ENCODE data around the gene CASP12. TPM values are rescaled to one million over a fixed set of nuclear protein-coding genes. Genes with fewer than 3 reads are reported as not detected.

Gene CASP12
- total RNA-seq, 1 donor from 2014 or later = not detected

- H3K4me3 Mint-ChIP-seq = no peak overlapping the region
- no peaks in the 10 kb centered on the region for H3K4me1 Mint-ChIP-seq
- H3K27me3 Mint-ChIP-seq = peaks cover 5% of the 10 kb centered on the region
- H3K9me3 Mint-ChIP-seq = peaks cover 14% of the 10 kb centered on the region
- intact Hi-C loops (cut with micrococcal nuclease) = no loop called here
- H3K36me3 Mint-ChIP-seq (ENCODE audit: low read depth) = peaks cover 3% of the 10 kb centered on the region
- no peak overlapping the region for H3K27ac Mint-ChIP-seq
- no peak for DNase-seq
These were observed 57.1 kb downstream of the CASP12 start for GRCh38 chr11:104841185-104841584.

- Mint-ChIP-seq H3K27ac (no peak overlapping the region), H3K36me3 (ENCODE audit: low read depth) (peaks cover 3% of the 10 kb centered on the region), H3K4me3 (no peak overlapping the region), H3K27me3 (peaks cover 5% of the 10 kb centered on the region), H3K4me1 (no peaks in the 10 kb centered on the region), H3K9me3 (peaks cover 14% of the 10 kb centered on the region)
- intact Hi-C loops (cut with micrococcal nuclease) = no loop called here
- DNase-seq = no peak
These were observed 60.2 kb downstream of the CASP12 start for GRCh38 chr11:104837969-104838639.

- Mint-ChIP-seq H3K27ac (no peak overlapping the region), H3K27me3 (peaks cover 2% of the 10 kb centered on the region), H3K4me3 (no peak overlapping the region), H3K36me3 (ENCODE audit: low read depth) (peaks cover 3% of the 10 kb centered on the region), H3K9me3 (peaks cover 14% of the 10 kb centered on the region), H3K4me1 (no peaks in the 10 kb centered on the region)
- intact Hi-C loops (cut with micrococcal nuclease) = no loop called here
- no peak for DNase-seq
These were observed 61.6 kb downstream of the CASP12 start for GRCh38 chr11:104836691-104837090.

Other genes starting within 250 kb of the CASP12 start
- gene CASP4, start 70.1 kb upstream of the CASP12 start, total RNA-seq = 25.0 and 29.2 TPM in 2 replicates
- not detected in 2 replicates for gene CASP5, start 124.7 kb upstream of the CASP12 start, total RNA-seq
- gene CASP1, start 136.7 kb upstream of the CASP12 start, total RNA-seq = 18.7 and 21.6 TPM in 2 replicates
- gene CARD16, start 146.9 kb upstream of the CASP12 start, total RNA-seq = 7.2 and 9.0 TPM in 2 replicates
- gene CARD18, start 241.3 kb upstream of the CASP12 start, total RNA-seq = not detected in 2 replicates